Stimulated activated naive CD4-positive, alpha-beta T cell treated with Interleukin-2 at 50 U/mL for 16 hours (primary cell): ENCODE data around the gene SPPL2B.

Experiments used
- DNase-seq: peaks from one replicate; lab custom pipeline; 2025; lab: John Stamatoyannopoulos, UW

The SPPL2B gene

DNA sequence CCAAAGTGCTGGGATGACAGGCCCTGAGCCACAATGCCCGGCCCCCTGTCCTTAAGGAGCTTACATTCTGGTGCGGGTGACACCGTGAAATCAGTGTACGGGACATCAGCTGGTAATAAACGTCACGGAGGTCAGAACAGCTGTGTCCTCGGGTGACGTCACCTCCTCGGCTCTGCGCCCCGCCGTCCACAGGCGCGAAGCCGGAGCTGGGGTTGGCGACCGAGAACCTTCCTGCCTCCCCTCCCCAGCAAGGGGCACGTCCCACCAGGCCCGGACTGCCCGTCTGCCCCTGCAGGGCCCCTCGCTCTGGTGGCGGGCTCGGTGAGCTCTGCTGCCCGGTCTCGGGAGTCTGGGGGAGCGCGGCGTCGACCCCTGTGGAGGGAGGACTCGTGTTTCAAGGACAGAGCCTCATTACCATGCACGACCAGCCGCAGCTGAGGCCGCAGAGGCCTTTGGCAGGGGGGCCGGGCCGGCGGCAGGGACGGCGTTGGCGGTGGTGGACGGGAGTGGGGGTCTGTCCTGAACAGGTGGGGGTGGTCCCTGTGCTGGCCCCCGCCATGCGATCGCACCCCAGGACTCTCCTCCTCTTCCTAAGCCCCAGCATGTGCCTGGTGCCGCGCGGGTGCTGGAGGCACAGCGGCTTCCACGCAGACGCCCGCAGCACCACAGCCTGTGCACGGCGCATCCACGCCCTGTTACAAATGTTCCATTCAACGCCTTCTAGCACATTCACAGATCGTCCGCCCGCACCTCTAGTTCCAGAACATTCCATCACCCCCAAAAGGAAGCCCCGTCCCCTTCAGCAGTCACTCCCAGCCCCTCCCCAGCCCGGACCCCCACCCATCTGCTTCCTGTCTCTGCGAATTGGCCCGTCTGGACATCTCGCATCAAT, 25.9 kb upstream of the SPPL2B start:
- DNase-seq, result no peak

DNA sequence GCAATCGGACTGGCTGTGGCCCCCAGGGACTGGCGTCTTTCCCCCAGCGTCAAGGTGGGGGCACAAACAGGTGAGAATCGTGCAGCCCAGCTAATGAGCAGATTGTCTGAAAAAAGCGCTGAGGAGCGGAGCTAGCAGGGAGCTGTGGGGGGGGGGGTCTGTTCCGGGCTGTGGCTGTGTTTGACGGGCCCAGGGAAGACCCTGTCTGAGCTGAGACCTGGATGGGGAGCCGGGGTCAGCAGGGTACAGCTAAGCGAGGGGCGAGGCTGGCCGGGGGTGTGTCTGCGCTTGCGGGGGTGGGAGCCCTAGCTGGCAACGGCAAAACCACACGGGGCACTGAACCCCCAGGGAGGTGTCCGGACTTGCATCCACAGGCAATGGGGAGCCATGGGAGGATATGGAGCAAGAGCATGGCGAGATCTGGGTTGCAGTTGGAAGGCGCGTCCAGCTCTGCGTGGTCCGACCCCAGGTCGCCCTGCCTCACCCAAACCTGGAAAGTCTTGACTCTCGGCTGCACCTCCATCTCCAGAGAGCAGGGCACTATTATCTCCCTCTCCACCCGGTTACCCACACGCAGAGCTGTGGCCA, 25.2 kb upstream of the SPPL2B start:
- DNase-seq, result no peak

DNA sequence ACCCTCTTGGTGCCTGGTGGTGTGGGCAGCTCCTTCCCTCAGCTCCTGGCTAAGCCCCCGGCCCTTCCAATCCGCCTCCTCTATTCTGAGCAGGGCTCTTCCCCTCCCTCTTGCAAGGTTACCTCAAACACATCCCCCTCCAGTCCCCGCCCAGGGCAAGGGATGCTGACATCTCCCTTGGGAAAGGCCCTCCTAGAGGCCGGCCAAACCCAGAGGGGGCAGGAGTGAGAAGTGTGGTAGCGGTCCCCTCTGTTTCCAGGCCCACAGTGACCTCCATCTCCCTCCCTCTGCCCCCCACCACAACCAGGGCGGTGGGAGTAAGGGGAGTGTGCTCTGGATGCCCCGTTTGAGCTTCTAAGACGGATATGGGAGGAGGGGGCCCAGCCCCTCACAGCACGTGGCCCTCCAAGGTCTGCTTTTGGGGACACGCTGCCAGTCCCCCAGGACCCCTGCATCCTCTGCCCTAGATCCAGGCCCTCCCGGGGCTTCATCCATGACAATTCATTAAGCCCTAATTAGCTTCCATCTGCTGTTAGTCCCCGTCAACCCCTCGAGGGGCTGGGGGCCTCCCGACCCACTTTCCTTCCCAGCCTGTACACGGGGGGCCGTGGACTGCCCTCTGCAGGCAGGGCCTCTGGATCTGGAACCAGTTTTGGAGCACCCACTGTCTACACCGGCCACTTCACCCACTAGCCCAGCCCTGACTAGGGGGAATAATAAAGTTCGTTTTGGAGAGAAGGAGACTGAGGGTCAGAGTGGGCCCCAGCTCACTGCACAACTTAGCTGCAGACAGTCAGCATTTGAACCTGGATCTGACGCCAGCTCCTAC, 22.8 kb upstream of the SPPL2B start:
- DNase-seq, result no peak

DNA sequence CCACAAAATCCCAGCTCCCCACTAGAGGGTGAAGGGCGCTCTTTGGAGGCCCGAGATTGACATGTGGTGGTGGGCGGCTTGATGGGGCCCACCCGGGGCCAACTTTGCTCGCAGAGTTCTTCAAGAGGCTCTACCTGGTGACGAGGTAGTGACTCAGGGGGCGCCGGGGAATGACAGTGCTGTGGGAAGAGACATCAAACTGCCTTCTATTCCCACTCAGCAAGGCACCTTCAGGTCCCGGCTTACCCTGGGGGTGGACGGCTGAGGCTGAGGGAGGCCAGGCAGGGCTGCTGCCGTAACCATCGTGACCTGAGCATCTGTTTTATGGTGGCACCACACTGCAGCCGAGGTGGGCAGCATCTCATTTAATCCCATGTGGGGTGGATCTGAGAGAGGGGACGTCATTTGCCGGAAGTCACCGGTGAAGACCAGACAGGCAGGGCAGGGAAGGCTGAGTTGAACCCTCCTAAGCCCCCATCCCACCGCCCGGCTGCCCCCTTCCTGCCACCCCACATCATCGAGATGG, 22.1 kb upstream of the SPPL2B start:
- no peak for DNase-seq

DNA sequence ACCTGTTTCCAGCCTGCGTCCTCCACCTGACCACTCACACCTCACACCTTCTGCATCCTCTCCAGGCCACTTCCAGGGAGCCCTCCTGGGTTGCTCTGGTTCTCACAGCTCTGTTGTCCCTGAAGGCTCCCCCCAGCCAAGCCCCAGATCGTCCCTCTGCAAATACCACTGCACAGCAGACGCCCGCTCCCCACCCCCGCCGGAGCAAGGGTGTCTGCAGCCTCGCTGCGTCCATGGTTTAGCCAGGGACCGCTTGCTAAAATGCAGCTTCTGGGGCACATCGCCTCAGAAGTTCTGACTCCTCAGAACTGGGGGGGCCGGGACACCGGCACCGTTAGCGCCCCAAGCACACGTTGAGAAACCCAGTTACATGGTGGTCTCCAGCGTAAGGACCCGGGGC, 21.5 kb upstream of the SPPL2B start:
- no peak for DNase-seq

DNA sequence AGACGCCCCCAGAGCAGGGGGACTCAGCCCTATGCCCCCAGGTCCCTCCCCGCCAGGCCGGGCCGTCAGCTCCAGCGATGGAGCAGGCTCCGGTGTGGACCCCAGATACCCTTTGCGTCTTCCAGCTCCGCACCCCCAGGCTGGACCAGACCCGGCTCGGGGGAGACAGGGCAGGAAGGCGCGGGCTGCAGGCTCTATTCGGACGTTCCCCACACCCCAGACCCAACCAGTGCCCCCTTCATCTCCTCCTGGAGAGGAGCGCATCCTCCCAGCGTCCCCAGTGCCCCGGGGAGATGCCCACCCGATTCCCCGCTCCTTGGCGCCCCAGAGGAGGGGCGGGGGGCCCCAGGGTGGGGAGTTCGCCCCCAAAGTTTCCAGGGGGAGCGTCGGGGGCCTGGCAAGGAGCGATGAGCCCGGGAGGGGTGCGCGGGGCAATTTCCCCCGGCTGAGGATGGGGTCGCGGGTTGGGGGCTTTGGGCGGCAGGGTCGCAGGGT, 20.9 kb upstream of the SPPL2B start:
- DNase-seq, result no peak

DNA sequence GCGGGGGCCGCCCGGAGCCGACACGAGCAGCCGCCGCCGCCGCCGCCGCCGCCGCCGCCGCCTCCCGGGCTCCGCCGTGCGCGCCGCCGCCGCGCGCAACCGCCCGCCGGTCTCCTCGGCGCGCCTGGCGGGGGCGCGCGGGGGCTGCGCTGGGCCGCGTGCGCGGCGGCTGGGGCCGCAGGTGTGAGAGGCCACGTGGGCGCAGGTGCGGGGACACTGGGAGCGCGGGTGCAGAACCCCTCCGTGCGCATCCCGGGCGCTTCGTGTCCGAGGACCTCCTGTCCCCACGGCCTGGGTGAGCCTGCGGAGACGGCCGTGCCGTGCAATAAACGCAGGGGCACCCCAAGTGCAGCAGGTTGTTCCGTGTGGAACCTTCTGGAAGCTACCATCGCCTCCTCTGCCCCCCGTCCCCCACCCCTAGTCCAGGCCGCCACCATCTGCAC, 20.3 kb upstream of the SPPL2B start, which contains the start of gene LINGO3:
LINGO3 (minus strand) TSS at position 41 of the 443 bp plus-strand sequence. CDS start 16,378 bp downstream, outside the sequence.
- no peak for DNase-seq

DNA sequence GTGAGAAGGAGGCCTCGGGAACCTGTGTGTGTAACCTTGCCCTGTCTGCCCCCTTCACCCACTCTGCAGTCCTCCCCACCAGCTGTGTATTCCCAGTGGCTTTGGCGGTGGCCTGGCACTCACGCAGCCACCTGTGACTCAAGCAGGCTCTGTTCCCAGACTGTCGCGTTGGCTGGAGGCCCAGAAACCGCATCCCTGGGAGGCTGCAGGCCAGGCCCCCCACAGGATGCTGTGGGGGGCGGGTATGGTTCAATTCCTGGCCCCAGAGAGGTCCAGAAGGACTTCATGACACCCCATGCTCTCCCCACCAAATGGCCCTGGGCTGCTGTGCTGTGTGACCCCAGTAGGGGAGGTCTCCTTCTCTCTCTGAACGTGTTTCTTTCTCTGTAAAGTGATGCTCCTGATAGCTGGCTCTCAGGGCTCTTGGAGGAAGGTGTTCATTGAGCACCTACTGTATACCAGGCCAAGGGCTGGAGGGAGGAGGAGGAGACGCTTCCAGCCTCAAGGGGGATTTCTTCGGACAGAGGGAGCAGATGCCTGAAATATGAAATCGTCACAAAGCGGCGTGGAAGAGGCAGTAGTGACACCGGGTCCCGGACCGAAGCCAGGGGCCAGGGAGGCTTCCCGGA, 18.6 kb upstream of the SPPL2B start:
- DNase-seq, result no peak

DNA sequence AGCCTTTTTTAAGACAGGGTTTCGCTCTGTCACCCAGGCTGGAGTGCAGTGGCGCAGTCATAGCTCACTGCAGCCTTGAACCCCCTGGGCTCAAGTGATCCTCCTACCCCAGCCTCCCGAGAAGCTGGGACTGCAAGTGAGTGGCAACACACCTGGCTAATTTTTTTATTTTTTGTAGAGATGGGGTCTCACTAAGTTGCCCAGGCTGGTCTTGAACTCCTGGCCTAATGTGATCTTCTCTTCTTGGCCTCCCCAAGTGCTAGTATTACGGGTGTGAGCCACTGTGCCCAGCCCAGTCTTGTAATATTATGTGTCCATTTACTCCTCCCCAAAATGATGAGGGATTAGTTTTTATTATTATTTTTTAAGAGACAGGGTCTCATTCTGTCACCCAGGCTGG, 17.4 kb upstream of the SPPL2B start:
- no peak for DNase-seq

DNA sequence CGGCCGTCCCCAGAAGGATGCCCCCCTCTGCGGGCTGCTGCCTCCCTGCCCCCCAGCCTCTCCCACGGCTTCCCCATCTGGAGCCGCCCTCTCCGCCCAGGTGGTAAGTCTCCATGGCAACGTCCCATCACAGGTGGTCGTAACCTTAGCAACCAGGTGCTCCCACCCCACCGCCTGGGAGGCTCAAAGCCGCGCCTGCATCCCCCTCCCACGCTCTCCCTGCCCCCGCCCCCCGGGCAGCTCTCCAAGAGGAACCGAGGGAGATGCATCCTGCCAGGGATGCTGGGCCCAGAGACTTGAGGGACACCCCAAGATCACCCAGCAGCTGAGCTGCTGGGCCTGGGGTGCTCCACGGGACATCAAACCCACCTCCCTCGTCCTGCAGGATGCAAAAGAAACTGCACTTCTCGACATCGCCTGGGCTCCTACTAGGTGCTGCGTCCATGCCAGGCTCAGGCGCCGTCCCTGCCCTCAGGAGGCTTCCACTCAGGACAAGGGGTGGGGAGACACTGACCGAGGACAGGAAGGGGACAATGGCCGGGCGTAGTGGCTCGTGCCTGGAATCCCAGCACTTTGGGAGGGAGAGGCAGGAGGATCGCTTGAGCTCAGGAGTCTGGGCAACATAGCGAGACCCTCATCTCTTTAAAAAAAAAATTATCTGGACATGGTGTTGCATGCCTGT, 15.5 kb upstream of the SPPL2B start:
- DNase-seq, result no peak

DNA sequence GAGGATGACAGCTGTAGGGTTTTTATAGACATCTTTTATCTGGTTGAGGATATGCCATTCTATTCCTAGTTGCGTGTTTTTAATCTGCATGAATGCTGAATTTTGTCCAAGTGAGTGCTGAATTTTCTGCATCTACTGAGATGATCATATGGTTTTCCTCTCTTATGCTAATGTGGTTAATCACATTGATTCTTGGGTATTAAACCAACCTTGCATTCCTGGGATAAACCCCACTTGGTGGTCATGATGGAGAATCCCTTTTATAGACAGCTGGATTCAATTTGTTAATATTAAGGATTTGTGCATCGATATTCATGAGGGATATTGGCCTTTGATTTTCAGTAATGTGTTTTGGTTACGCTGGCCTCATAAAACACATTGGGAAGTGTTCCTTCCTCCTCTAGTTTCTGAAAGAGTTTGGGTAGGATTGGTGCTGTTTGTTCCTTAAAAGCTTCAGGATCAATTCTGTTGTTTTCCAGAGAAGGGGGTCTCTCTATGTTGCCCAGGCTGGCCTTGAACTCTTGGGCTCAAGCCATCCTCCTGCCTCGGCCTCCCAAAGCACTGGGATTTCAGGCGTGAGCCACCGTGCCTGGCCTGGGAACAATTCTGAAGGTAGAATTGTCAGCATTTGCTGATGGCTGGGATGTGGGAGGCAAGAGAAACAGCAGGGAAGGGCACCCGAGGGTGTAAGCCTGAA, 13.2 kb upstream of the SPPL2B start:
- no peak for DNase-seq

DNA sequence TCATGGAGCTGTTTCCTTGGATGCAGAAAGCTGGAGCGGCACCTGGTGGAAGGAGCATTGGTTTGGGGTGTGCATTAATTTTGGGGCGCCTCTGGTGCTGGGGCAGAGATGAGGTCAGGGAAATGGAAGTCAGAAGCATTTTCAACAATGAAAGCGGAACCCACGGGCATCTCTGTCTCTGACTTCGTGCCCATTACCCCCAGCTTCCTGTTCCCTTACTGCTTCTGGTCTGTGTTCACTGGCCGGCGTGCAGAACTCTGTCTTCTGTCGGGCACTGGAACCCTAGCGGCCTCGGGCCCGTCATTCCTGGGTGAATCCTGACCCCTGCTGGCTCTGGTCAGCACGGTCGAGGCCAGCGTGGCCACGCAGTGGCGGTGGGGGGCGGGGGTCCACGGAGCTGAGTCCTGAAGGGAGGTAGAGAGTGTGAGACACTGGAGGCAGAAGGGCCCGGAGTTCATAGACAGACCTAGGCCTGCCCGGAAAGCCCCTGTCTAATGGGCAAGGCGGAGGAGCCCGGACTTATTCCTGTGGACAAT, 12.6 kb upstream of the SPPL2B start:
- DNase-seq, result no peak

DNA sequence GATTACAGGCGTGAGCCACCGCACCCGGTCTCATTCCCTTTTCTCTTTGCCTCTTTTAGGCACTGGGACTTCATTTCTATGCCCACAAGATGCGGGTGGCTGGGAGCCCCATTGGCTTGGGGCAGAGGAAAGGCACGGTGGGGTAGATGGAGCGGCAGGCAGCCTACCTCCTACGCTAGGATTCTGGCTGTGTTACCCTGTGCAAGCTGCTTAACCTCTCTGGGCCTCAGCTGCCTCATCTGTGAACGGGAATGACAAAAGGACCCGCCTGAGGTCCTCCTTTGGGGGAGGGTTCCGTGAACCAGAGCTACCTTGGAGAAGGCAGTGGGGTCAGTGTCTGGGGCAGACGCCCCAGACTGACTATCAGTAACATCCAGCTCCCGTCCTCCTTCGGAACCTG, 11.2 kb upstream of the SPPL2B start:
- no peak for DNase-seq

DNA sequence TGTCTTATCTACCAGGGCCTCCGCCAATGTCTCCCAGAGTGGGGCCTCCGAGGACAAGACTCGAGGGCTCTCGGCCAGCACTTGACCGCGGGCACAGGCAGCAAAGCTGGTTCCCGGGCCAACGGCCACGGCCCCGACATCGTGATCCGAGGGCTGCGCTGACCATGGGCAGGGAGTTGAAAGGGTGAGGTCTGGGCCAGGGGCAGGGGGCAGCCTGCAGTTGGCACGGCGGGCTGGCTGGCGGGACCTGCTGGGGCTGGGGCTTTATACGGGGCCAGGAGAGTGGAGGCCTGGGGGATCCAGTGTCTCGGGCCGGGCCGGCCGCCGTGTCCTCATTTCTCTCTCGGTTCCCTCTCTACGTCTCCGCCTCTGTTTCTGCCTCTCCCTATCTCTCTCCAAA, 10.7 kb upstream of the SPPL2B start:
- DNase-seq, result no peak

DNA sequence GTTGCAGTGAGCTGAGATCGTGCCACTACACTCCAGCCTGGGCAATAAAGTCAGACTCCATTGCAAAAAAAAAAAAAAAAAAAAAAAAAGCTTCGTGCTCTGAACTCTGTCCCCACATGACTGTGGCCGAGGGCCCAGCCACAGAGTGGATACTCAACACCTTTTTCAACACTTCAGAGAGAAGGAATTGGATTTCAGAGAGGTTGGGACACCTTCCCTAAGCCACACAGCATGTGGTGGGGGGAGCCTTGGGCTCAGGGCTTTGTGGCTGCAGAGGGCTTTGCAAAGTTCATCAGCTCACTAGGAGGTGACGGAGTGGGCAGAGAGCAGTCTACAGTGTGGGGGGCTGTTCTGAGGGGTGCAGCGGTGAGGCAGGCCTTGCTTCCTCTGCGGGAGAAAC, 9.6 kb upstream of the SPPL2B start:
- DNase-seq, result no peak

DNA sequence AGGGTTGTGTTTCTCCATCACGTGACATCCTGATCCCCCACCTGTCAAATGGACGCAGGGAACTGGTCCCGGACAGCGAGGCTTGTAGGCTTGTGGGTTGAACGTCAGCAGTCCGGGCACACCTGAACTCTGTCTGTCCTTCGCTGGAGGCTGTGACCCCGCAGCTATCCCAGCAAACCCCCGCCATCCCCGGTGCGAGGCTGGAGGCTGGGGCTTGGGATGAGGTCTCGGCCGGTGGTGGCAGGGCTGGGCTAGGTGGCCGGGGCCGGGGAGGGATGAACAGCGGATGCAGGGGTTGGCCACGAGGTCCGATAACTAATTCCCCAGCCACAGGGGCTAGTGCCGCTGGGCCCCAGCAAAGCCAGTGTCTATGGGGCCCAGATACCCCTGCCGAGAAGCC, 8.9 kb upstream of the SPPL2B start:
- DNase-seq, result no peak

DNA sequence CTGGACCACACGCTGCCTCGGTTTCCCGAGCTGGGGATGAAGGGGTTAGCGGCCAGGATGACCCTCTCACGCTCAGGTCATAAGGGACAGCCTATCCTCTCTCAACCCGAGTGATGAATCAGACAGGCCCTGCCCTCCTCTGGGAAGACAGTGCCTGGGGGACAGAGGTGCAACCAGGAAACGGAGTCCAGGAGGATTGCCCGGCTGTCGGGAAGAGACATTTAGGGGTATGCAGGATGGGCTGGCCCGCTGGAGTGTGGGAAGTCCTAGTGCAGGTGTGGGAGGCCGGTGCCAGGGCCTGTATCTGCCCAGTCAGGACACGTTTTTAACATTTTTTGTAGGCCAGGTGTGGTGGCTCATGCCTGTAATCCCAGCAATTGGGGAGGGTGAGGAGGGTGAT, 8.4 kb upstream of the SPPL2B start:
- no peak for DNase-seq

DNA sequence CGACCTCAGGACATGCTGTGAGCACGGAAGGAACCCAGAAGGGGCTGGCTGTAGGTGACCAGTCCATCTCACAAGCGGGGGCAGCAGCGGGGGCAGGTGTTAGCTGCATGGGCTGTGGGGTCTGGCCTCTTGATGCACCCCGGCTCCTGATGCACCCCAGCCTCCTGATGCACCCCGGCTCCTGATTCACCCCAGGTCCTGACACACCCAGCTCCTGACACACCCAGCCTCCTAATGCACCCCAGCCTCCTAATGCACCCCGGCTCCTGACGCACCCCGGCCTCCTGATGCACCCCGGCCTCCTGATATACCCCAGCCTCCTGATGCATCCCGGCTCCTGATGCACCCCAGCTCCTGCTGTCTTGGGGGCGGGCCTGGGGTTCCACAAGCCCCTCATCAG, 7.5 kb upstream of the SPPL2B start:
- DNase-seq, result no peak

DNA sequence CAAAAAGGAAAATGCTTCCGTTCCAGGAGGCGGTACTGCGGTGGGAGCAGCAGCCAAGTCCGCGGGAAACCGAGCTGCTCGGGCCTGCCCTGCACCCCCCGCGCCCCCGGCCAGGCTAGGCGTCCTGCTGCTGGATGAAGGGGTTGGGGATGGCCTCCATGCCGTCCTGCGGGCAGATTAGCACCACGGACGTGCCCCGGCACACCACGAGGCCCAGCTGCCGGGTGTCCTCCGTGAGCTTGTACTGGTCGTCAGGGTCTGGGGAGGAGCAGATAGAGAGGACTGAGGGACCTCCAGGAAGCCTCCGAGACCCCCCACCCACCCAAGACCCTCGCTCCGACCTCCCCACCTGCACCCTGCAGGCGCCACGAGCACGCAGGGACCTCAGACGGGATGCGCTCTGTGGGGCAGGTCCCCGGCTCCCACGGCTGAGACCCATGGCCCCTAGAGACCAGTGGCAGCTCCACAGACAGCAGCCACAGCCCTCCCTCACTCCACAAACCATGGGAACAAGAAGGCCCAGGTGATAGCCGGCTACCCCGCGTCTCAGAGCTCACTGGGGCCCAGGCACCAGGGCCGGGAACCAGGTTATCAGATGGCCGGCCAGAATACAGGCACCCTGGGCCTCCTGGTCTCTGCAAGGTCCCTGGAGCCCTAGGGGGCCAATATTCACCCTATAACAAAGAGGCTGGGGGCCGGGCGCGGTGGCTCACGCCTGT, 6.8 kb upstream of the SPPL2B start:
- no peak for DNase-seq

DNA sequence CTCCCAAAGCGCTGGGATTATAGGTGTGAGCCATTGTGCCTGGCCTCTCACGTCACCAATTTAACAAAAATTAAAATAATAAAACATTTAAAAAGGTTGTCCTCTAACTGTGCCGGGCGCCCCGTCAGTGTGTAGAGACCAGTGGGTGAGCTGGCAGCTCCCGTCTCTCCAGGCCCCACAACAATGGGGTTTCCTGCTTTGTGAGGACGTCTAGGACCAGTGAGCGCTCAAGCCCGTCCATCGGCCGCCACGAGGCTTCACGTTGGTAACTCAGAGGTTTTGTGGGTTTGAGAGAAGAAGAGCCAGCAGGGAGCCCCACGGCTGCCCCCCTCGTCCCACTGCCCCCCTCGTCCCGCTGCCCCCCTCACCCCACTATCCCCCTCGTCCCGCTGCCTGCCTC, 4.8 kb upstream of the SPPL2B start:
- DNase-seq, result no peak
